Midbrain (tissue), 1 donor: ENCODE data around the gene FSTL5.

Experiments used
- DNase-seq: peaks from one replicate; lab custom pipeline; 2025; lab: John Stamatoyannopoulos, UW

FSTL5 gene

DNA sequence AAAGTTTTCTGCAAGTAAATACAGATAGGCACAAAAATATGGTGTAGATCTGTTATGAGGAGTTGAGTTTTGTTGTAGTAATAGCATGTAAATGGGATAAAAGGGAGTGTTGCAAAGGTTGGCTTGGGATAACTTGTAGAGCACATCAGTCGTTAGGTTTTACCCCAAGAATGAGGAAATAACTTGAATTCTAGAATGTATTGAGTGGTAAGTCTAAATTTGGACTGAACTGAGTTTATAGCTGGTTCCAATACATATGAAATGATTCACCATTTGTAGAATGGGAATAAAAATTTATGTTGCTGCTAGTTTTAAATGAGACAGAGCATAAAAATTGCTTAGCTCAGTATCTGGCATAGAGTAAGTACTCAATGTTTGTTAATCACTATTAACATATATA is 719.2 kb downstream of the FSTL5 start:
- DNase-seq: no peak

DNA sequence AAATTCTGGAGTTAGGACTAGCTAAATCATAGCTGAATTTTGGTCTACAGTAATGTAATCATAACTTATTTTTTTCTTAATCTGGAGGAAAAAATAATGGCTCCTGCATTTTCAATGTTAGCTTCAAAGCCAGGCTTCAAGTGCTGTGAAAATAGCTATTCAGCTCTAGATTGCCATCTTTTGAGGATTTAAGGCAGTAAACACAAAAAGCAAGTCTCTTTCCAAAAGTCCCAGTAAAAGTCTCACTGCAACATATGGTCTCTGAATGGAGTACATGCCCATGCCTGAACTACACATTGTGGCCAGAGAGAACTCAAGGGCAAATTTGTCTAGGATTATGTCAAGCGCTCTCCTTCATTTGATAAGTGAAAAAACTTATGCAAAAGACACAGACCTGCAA is 720.9 kb downstream of the FSTL5 start:
- DNase-seq: peak; percentile 4

DNA sequence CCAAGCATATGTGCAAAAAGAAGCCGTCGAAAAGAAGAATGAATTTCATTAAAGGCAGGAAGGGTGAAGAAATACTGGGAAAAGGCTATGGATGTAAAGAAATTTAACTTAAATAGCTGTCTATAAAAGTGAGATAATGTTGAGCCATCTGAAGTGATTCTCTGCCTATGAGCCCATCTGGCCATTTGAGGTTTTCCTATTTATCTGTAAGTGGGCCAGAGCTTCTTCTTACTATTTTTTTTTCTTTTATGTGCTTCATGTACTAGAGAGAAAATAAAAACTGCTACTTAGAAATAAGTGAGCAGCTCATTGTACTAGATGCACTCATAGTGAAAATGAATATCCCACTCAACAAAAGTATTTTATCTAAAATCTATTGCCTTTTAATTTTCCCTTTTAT is 725.7 kb downstream of the FSTL5 start:
- DNase-seq: no peak

GRCh38 chr4:161428180-161428965 is 735.4 kb downstream of the FSTL5 start:
- no peak for DNase-seq

- no peak for DNase-seq
Measured at GRCh38 chr4:161419822-161420221, 744.0 kb downstream of the FSTL5 start.

- DNase-seq: no peak
Measured at GRCh38 chr4:161411901-161412300, 751.9 kb downstream of the FSTL5 start.

GRCh38 chr4:161404346-161405110 is 759.3 kb downstream of the FSTL5 start:
- DNase-seq: no peak

DNA sequence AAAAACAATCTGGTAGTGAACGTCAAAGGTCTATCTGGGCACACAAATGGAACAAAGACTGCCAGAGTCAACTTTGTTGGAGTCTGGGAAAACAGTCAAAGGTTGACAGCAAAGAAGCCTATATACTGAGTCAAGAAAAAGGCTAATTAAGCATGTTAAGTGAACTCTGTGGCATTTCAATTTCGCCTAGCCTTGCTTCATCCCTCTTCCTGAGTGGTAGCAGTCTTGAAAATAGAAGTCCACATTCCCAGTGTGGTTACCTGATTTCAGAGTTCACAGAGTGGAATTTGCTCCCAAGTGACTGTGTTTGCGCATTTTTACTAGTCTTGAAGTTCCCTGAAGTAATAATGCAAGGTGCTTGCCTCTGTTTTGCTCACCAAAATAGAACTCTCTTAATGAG is 760.0 kb downstream of the FSTL5 start:
- no peak for DNase-seq

- DNase-seq: no peak
Measured at GRCh38 chr4:161393602-161394001, 770.2 kb downstream of the FSTL5 start.

GRCh38 chr4:161382655-161383054 is 781.1 kb downstream of the FSTL5 start:
- no peak for DNase-seq

DNA sequence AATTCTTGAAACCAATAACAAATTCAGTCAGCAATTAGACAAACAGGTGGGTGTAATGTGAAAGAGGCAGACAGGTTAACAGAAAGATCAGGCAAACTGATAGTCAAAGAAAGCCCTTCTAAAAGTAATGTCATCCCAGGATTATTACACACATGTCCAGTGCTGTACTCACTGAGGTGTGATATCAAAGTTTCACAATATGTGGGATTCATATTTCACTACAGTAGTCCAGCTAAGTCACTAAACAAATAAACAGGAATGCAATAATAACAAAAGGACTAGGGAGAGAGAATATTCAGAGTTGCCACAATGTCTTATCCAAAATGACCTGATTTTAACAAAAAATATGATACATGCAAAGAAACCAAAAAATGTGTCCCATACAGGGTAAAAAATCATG is 787.5 kb downstream of the FSTL5 start:
- DNase-seq: no peak

GRCh38 chr4:161364681-161365080 is 799.1 kb downstream of the FSTL5 start:
- DNase-seq: no peak

- DNase-seq: no peak
Measured at GRCh38 chr4:161360982-161361381, 802.8 kb downstream of the FSTL5 start.

DNA sequence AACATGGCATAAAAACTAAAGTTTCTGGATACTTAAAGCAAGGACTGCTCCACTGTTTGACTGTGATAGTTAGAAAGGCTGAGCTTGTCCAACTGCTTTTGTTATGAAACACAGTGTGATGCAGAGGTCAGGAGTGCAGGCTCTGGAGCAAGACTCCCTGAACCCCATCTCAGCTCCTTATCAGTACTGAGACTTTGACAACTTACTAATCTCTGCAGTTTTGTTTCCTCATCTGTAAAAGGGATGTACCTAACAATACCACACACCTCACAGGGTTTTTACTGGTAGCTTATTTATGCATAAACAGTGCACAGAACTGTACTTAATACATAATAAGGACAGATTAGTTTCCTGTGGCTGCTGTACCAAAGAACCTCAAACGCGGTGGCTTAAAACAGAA is 804.3 kb downstream of the FSTL5 start:
- no peak for DNase-seq

GRCh38 chr4:161356351-161356750 is 807.4 kb downstream of the FSTL5 start:
- no peak for DNase-seq

DNA sequence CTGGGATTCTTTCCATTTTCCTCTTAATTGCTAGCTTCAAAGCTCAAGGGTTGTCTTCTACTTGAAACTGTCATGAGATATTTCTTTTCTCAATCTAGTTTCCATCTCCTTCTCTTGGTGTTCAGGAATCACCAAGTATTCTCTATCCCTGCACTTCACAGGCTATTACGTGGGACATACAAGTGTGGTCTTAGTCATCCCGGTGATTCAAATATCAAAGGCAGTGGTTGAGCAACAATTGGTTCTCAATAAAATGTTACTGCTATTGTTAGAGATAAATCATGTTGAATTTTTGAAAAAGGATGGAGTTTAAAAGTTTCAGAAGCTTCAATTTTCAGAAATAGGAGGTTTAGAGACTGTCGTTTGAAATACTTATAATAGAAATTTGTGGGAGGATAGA is 812.9 kb downstream of the FSTL5 start:
- no peak for DNase-seq

DNA sequence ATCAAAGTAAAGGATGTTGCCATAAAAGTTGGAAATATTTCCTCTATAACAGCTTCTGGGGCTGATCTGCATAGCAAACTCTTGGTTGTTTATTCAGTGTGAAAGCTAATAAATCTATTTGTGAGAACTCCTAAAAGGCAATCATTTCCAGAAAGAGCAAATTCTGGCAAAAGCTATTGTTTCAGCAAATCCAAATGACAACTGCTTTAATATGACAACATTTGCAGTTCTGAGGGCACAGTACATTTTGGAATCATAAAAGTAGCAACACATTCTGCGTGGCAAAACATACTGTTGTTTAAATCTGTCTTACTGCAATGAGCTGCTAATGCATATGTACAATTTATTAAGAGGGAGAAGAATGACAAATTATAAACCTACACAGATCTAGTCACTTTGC is 818.1 kb downstream of the FSTL5 start:
- DNase-seq: no peak

DNA sequence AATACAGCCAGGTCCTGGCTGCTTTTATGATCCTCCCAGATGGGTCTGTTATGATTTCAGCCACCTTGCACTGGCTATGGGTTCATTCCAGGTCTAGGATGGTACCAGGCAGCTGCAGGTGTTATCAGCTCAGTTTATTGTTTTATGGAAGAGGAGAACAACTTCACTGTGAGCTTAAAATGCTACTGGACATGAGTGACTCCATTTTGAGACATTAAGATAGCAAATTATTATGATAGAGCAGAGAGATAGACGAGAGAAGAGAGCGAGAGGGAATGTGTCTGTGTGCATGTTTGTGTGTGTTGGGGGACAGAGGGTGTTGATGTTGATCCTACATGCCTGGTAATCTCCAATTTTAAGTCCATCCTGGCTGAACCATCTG is 820.2 kb downstream of the FSTL5 start:
- no peak for DNase-seq

DNA sequence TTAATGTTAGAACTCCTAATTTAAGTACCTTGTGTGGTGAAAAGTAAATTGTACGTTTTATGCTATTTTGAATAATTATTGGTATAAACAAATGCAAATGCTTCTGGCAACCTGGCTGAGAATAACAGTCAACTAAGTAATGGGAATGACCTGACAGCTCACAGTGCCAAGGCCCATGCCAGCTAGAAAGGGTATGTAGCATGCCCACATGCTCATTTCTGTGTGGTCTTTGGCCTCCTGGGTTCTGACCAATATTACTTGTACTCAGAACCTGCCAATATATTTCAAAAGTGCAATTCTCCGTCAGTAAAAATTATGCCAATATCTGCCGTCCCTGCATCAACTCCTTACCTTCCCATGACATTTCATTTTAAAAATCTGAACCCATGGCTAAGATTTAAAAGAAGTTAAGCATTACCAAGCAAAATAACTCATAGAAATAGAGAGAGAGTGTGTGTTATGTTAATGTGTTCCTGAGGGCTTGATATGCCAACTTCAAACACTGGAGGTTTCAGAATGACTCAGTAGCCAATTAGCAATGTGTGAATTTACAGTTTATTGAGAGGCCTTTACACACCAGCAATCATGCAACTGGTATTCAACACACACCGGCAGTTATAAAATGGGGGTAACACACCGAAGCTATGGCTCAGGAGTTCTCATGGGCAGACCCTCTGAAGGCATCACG is 820.8 kb downstream of the FSTL5 start:
- DNase-seq: no peak

DNA sequence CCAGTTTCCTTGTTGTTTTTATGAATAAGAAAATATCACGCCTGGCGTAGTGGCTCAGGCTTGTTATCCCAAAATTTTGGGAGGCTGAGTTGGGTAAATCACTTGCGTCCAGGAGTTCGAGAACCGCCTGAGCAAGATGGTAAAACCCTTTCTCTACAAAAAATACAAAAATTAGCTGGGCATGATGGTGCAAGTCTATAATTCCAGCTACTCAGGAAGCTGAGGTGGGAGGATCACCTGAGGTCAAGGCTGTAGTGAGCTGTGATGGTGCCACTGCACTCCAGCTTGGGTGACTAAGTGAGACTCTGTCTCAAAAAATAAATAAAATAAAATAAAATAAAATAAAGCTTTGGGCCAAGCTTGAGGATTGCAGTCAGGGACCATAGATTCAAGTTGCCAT is 827.2 kb downstream of the FSTL5 start:
- no peak for DNase-seq

GRCh38 chr4:161336016-161336530 is 827.7 kb downstream of the FSTL5 start:
- DNase-seq: peak; percentile 1
